PC-3 (cell line): Measurements from ENCODE around the gene ADARB2. TPM values are rescaled to one million over a fixed set of nuclear protein-coding genes. Genes with fewer than 3 reads are reported as not detected.

Source experiments
- ATAC-seq: fragments of 200-7000 bp; cut with Tn5 transposase; 2 replicates; pipeline ENCODE4 v1.9.1; 2020; ENCODE audit warnings: mild to moderate bottlenecking, moderate library complexity
- BruUV-seq: library from RNA; stranded (reverse); fragments of 400-500 nt; replicated peaks from 2 replicates; lab custom pipeline; 2021; lab: Mats Ljungman, UMichigan
- CTCF ChIA-PET: fragments of 300-600 bp; sonication (Branson Sonifier 250); formaldehyde crosslinking; loops from one replicate; lab custom pipeline; 2022; ENCODE audit warnings: antibody characterized with exemption; lab: Charles Lee
- POLR2A ChIA-PET: fragments of 300-600 bp; sonication (Branson Sonifier 250); formaldehyde crosslinking; loops from one replicate; lab custom pipeline; 2022; ENCODE audit warnings: antibody characterized with exemption; ENCODE audit not compliant: unreplicated experiment; lab: Charles Lee
- DNase-seq: peaks from one replicate; pipeline ENCODE4 v3.0.0-alpha.2; 2015
- H2AFZ ChIP-seq: fragments of 300-600 bp; sonication (generic); 2 replicates; pipeline ENCODE4 v1.6.0; 2016; ENCODE audit warnings: antibody characterized with exemption, low read length
- H3F3A ChIP-seq: fragments of 300-600 bp; sonication (generic); one replicate; pipeline ENCODE4 v1.6.0; 2017; ENCODE audit warnings: antibody characterized with exemption, low read length, control low read depth, mild to moderate bottlenecking; ENCODE audit not compliant: unreplicated experiment
- H3K27ac ChIP-seq: fragments of 300-600 bp; sonication (generic); 2 replicates; pipeline ENCODE4 v1.5.1; 2016; ENCODE audit warnings: mild to moderate bottlenecking, low read length
- H3K27me3 ChIP-seq: fragments of 300-600 bp; sonication (generic); 2 replicates; pipeline ENCODE4 v1.6.1; 2016; ENCODE audit warnings: low read length, mixed read lengths
- H3K36me3 ChIP-seq: fragments of 300-600 bp; sonication (generic); 2 replicates; pipeline ENCODE4 v1.6.1; 2016; ENCODE audit warnings: low read depth, mixed run types, low read length, mixed read lengths
- H3K4me1 ChIP-seq: fragments of 300-600 bp; sonication (generic); 2 replicates; pipeline ENCODE4 v1.5.1; 2016; ENCODE audit warnings: low read length; ENCODE audit not compliant: insufficient read depth
- H3K4me2 ChIP-seq: fragments of 300-600 bp; sonication (generic); 2 replicates; pipeline ENCODE4 v1.6.0; 2016; ENCODE audit warnings: low read length
- H3K4me3 ChIP-seq: fragments of 300-600 bp; sonication (generic); 2 replicates; pipeline ENCODE4 v1.5.1; 2016; ENCODE audit warnings: mild to moderate bottlenecking, low read length, mixed read lengths
- H3K79me2 ChIP-seq: fragments of 300-600 bp; sonication (generic); 2 replicates; pipeline ENCODE4 v1.6.1; 2017; ENCODE audit warnings: low read length, mixed read lengths
- H3K9ac ChIP-seq: fragments of 300-600 bp; sonication (generic); 2 replicates; pipeline ENCODE4 v1.6.0; 2016; ENCODE audit warnings: mild to moderate bottlenecking, low read length
- H3K9me2 ChIP-seq: fragments of 300-600 bp; sonication (generic); replicated peaks from 2 replicates; pipeline ENCODE4 v1.6.1; 2016; ENCODE audit warnings: mixed run types, low read length, mixed read lengths
- H3K9me3 ChIP-seq: fragments of 300-600 bp; sonication (generic); 2 replicates; pipeline ENCODE4 v1.6.1; 2016; ENCODE audit warnings: low read length, mixed read lengths
- H4K20me1 ChIP-seq: fragments of 300-600 bp; sonication (generic); 2 replicates; pipeline ENCODE4 v1.6.1; 2016; ENCODE audit warnings: low read length, mixed read lengths
- EZH2 ChIP-seq: fragments of 300-600 bp; sonication (generic); IDR thresholded peaks from one replicate; pipeline ENCODE4 v1.6.1; 2017; ENCODE audit warnings: antibody characterized with exemption, mild to moderate bottlenecking, low read length; ENCODE audit not compliant: unreplicated experiment
- EZH2phosphoT487 ChIP-seq: fragments of 300-600 bp; sonication (generic); IDR thresholded peaks from 2 replicates; pipeline ENCODE4 v1.6.1; 2018; ENCODE audit warnings: mild to moderate bottlenecking, antibody characterized with exemption, low read length, borderline replicate concordance
- intact Hi-C: fragments of 100-400 bp; cut with micrococcal nuclease; formaldehyde crosslinking; loops from 2 replicates; pipeline ENCODE4 v1.9.0; 2023
- total RNA-seq: library from RNA; depleted of rRNA; stranded (reverse); fragments of >200 nt; gene quantifications from 2 replicates; pipeline ENCODE4 v1.2.3, GENCODE V29; 2014
- TF ChIP-seq, protein P1 (sequence below): fragments of 300-600 bp; sonication (generic); conservative IDR thresholded peaks from 2 replicates; pipeline ENCODE4 v1.5.1; 2017; ENCODE audit warnings: antibody characterized with exemption, low read depth, mild to moderate bottlenecking, low read length

Gene ADARB2
- total RNA-seq, 1 experiment from 2014 or later = not detected

DNA sequence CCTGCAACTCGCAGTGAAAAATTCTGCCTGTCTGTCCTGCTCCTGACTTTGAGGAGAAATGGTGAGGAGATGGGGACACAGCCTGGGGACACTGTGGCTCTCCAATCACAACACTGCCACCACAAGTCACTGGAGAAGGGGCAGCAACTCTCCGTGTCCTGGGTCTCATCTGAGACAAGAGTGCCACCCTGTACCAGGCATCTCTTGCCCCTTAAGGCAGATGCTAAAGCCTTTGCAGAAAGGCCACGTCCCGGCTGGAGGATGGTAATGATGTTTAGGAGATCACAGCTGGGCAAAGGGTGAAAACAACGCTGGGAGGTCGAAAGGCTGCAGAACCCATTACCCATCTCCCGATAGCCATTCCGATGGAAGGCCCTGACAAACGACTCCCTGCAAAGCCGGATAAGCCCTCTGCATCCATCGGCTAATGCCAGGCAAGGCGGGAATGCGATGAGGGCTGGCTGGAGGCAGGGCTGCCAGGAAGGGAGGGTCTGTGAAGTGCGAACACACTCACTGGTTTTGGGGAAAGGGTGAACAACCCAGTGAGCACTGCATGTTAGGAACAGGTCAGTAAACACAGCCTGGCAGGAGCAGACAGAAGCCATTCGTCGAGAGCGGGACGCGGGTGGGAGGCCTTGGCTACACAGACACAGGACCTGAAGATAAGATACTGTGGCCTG, 190.8 kb downstream of the ADARB2 start:
- Histone ChIP-seq H3K36me3 (no peaks in the 10 kb centered on the region), H3K9me3 (no peaks in the 10 kb centered on the region), H3K4me2 (no peak overlapping the region), H3K79me2 (no peaks in the 10 kb centered on the region), H3K27me3 (no peaks in the 10 kb centered on the region), H3F3A (no peaks in the 10 kb centered on the region), H3K4me1 (no peaks in the 10 kb centered on the region), H3K4me3 (no peak overlapping the region), H3K27ac (no peak overlapping the region), H3K9me2 (no peaks in the 10 kb centered on the region), H4K20me1 (no peaks in the 10 kb centered on the region), H2AFZ (no peak overlapping the region), H3K9ac (no peak overlapping the region)
- TF ChIP-seq, protein P1, sequence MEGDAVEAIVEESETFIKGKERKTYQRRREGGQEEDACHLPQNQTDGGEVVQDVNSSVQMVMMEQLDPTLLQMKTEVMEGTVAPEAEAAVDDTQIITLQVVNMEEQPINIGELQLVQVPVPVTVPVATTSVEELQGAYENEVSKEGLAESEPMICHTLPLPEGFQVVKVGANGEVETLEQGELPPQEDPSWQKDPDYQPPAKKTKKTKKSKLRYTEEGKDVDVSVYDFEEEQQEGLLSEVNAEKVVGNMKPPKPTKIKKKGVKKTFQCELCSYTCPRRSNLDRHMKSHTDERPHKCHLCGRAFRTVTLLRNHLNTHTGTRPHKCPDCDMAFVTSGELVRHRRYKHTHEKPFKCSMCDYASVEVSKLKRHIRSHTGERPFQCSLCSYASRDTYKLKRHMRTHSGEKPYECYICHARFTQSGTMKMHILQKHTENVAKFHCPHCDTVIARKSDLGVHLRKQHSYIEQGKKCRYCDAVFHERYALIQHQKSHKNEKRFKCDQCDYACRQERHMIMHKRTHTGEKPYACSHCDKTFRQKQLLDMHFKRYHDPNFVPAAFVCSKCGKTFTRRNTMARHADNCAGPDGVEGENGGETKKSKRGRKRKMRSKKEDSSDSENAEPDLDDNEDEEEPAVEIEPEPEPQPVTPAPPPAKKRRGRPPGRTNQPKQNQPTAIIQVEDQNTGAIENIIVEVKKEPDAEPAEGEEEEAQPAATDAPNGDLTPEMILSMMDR = no peak
- TF ChIP-seq EZH2phosphoT487 = no peak
- TF ChIP-seq EZH2 = no peak
- POLR2A ChIA-PET = no interaction called here
- BruUV-seq = no TSS peak
- intact Hi-C loops = no loop called here
- CTCF ChIA-PET = no interaction called here
- ATAC-seq (no peak), DNase-seq (no peak)

GRCh38 chr10:1545524-1545923, 191.8 kb downstream of the ADARB2 start:
- no peaks in the 10 kb centered on the region for H3K36me3 ChIP-seq
- POLR2A ChIA-PET = no interaction called here
- no peak overlapping the region for H2AFZ ChIP-seq
- H3K9me2 ChIP-seq = no peaks in the 10 kb centered on the region
- H3K9ac ChIP-seq = no peak overlapping the region
- no peaks in the 10 kb centered on the region for H3F3A ChIP-seq
- ATAC-seq (no peak), DNase-seq (no peak)
- no TSS peak for BruUV-seq
- CTCF ChIA-PET = no interaction called here
- no peak overlapping the region for H3K4me3 ChIP-seq
- H3K4me1 ChIP-seq = no peaks in the 10 kb centered on the region
- TF ChIP-seq EZH2phosphoT487 = no peak
- TF ChIP-seq, protein P1 = no peak
- no peak for TF ChIP-seq EZH2
- H3K27ac ChIP-seq = no peak overlapping the region
- no peaks in the 10 kb centered on the region for H4K20me1 ChIP-seq
- no peaks in the 10 kb centered on the region for H3K79me2 ChIP-seq
- intact Hi-C loops = no loop called here
- H3K27me3 ChIP-seq = no peaks in the 10 kb centered on the region
- H3K9me3 ChIP-seq = no peaks in the 10 kb centered on the region
- H3K4me2 ChIP-seq = no peak overlapping the region

GRCh38 chr10:1544929-1545328, 192.4 kb downstream of the ADARB2 start:
- BruUV-seq = no TSS peak
- H3F3A ChIP-seq = no peaks in the 10 kb centered on the region
- no peak overlapping the region for H2AFZ ChIP-seq
- H3K4me1 ChIP-seq = no peaks in the 10 kb centered on the region
- no peaks in the 10 kb centered on the region for H3K36me3 ChIP-seq
- no peak overlapping the region for H3K4me2 ChIP-seq
- no peak for DNase-seq
- intact Hi-C loops = no loop called here
- ChIA-PET CTCF (no interaction called here), POLR2A (no interaction called here)
- H4K20me1 ChIP-seq = no peaks in the 10 kb centered on the region
- no peaks in the 10 kb centered on the region for H3K27me3 ChIP-seq
- no peak for ATAC-seq
- no peak overlapping the region for H3K27ac ChIP-seq
- H3K9me2 ChIP-seq = no peaks in the 10 kb centered on the region
- H3K9me3 ChIP-seq = no peaks in the 10 kb centered on the region
- no peak overlapping the region for H3K4me3 ChIP-seq
- no peak for TF ChIP-seq EZH2
- no peak for TF ChIP-seq EZH2phosphoT487
- TF ChIP-seq, protein P1 = no peak
- H3K79me2 ChIP-seq = no peaks in the 10 kb centered on the region
- H3K9ac ChIP-seq = no peak overlapping the region
